ENCODE results near the gene NEUROG3. TPM values are rescaled to one million over a fixed set of nuclear protein-coding genes. Genes with fewer than 3 reads are reported as not detected.

NEUROG3 gene
- polyA plus RNA-seq, 2 of the 4 experiments (the other 2 are of a cell fraction): not detected

DNA sequence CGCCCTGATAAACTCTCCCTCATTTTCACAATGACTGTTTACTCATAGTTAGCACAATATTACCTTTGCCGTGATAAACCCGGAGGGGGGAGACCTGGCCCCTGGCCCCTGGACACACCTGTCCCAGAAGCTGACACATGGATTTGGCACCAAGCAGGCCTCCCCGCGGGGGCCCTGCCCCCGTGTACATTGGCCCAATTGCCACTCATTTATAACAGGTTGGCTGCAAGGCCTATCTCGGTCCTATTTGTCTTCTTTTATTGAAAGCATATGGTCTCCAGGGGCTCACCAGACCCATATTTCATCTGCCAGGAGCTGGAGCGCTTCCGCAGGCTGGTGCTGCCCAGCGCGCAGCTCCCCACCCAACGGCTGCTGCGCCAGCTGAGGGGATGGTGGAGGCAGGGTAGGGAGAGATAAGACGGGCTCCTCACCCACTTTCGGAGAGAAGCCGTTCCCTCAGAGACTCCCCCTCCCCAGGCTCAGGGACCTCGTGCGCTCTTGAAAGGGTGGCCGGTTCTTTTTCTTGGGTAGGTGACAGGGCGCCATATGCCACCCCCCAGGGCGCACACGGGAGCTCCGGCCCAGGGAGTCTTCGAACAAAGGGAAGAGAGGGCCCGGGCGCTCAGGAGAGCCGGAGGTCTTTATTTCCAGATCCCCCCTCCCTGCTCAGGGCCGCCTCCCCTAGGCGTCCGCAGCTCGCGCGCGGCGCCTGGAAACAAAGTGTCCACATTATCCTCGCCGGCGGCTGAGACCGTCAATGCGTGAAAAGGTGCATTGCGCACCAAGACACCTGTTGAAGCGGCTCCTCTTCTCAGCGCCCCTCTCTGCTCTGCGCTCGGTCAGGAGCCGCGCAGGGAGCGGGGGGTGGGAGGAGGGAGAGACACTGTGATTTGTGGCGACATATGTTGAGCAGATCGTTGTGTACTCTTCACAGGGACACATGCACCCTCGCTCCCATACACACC lies 4.3 kb upstream of the NEUROG3 start:
- no peak for FAIRE-seq
- ATAC-seq: no peak
- Histone ChIP-seq H3K9me3 (no peaks in the 10 kb centered on the region), H3K27ac (no peak overlapping the region), H3K4me3 (no peak overlapping the region), H3K4me2 (no peak overlapping the region), H3K4me1 (peaks cover 6% of the 10 kb centered on the region; the same call in 1 of the 3 replicates)
- 2% methylated on average over 26 of the region's 51 CpGs for WGBS (ENCODE audit: missing lambda C conversion rate)
- ChIA-PET CTCF (no interaction called here), POLR2A (no interaction called here)
- peak in 1 of 2 experiments; percentile 51 for DNase-seq (ENCODE audit: low read depth in 1 of 2, low spot score in 1 of 2)
- no peak for TF ChIP-seq RFX5 (IDR thresholded peaks at IDR 0.05)
- peak; percentile 94; the same call in 1 of the 2 replicates for TF ChIP-seq HDAC2 (IDR thresholded peaks at IDR 0.05)

DNA sequence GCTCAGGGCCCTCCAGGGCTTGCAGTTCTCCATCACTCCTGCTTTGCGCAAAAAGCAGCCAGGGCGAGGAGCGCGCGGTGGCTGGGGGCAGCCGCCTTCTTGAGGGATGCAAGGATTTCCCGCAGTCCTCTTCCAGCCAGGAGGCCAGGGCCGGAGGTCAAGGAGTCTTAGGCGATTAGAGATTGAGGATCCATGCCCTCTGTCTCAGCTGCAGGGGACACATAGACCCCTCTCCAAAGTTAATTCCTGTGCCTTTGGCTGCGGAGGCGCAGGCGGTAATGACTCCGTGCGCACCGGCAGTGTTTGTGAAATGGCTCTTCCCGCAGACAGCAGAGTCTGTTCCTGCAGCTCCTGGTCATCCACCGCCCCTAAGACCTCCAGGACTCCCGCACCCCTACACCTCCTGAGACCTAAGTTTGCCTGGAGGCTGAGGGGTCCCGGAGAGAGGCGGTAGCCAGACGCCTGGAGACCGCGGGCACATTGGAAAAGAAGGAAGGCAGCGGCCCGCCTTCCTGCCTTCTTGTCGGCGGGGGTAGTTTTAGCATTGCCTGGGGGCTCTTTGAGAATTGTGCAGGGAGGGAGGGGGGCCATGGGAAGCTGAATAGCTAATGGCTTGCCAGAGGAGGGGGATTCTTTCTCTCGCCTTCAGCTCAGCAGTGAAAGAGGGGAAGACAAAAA lies 3.3 kb upstream of the NEUROG3 start:
- Histone ChIP-seq H3K4me2 (no peak overlapping the region), H3K4me3 (no peak overlapping the region), H3K4me1 (peaks cover 6% of the 10 kb centered on the region; the same call in 1 of the 3 replicates), H3K9me3 (no peaks in the 10 kb centered on the region), H3K27ac (no peak overlapping the region)
- ATAC-seq: no peak
- ChIA-PET POLR2A (interaction anchor here (0.7 kb wide), 1 partner anchor 14 kb away, joined by 3 read pairs; no protein-coding TSS in a partner anchor), CTCF (interaction anchor here (1.1 to 3.7 kb wide), 3 partner anchors 8 to 64 kb away, joined by 3 to 15 read pairs (median 3); no protein-coding TSS in a partner anchor)
- FAIRE-seq: no peak
- TF ChIP-seq, protein P1, sequence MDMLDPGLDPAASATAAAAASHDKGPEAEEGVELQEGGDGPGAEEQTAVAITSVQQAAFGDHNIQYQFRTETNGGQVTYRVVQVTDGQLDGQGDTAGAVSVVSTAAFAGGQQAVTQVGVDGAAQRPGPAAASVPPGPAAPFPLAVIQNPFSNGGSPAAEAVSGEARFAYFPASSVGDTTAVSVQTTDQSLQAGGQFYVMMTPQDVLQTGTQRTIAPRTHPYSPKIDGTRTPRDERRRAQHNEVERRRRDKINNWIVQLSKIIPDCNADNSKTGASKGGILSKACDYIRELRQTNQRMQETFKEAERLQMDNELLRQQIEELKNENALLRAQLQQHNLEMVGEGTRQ (IDR thresholded peaks at IDR 0.05): no peak
- TF ChIP-seq ZSCAN20 (CRISPR knock-in tag; IDR thresholded peaks at IDR 0.05) (no peak), HDAC2 (IDR thresholded peaks at IDR 0.05) (peak; percentile 96; the same call in 1 of the 2 replicates), RCOR1 (IDR thresholded peaks at IDR 0.05; ENCODE audit: low read depth, low read length) (no peak)
- 3% methylated on average over 9 of the region's 28 CpGs for WGBS (ENCODE audit: missing lambda C conversion rate)
- peak in 1 of 2 experiments; percentile 49 for DNase-seq (ENCODE audit: low read depth in 1 of 2, low spot score in 1 of 2)

DNA sequence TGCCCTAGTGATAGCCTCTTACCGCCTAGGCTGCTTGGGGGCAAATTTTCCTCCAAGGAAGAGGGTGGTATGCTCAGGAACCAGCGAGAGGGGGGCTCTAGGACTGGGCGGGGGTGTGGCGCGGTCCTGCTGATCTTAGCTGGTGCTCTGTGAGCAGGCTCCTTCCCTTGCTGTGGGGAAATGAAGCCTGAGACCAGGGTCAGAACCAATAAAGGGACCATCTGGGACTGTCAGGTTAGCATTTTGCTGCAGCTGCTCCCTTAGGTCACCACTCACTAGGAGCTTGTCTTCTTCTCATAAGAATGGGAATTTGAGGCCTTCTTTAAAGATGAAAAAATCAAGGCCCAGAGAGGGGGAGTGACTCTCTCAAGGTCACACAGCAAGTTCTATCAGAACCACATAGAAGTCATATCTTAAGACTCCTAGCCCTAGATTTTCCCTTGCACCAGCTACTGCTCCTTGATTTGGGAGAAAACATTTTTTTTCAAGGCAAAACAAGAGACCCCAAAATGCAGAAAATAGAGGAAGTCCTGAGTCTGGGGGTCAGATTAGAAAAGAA lies 2.0 kb upstream of the NEUROG3 start:
- DNase-seq (ENCODE audit: low read depth in 1 of 2, low spot score in 1 of 2): no peak
- peak; percentile 53 for TF ChIP-seq ZFP36 (IDR thresholded peaks at IDR 0.05; ENCODE audit: borderline replicate concordance, partially characterized antibody)
- TF ChIP-seq SMC3 (IDR thresholded peaks at IDR 0.05): no peak
- Histone ChIP-seq H3K4me1 (peaks cover 6% of the 10 kb centered on the region; the same call in 1 of the 3 replicates), H3K4me2 (peak overlapping the region; percentile 56), H3K4me3 (peak overlapping the region; percentile 29; the same call in 1 of the 3 replicates), H3K27ac (no peak overlapping the region), H3K9me3 (no peaks in the 10 kb centered on the region)
- no peak for FAIRE-seq
- ATAC-seq: no peak
- POLR2A ChIA-PET: interaction anchor here (0.7 kb wide), 1 partner anchor 15 kb away, joined by 3 read pairs; no protein-coding TSS in a partner anchor
- CTCF ChIA-PET: interaction anchor here (0.8 to 3.7 kb wide), 5 partner anchors 9 to 65 kb away, joined by 3 to 15 read pairs (median 3); no protein-coding TSS in a partner anchor
- WGBS (ENCODE audit: missing lambda C conversion rate): 0% methylated on average over 1 of the region's 5 CpGs

DNA sequence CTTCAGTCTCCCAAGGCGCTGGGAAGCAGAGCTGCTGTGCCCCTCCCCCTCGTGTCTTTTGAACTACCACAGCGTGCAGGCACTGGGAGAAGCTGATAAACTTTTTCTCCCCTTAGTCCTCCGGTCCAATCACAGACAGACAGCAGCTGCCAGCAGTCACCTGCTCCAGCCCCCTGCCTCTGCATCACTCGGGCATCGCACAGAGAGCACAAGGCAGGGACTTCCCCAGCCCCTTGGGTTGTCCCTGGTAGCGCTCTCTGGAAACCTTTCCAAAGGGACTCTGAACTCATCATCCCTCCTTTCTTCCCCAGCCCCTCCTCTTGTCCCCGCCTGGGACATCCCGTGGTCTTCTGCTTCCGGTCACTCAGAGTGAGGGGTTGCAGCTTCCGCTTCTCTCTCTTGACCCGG lies 1.4 kb upstream of the NEUROG3 start:
- peak overlapping the region; percentile 56 for H3K4me2 ChIP-seq
- no peak overlapping the region for H3K27ac ChIP-seq
- POLR2A ChIA-PET: no interaction called here
- peak overlapping the region; percentile 29; the same call in 2 of the 3 replicates for H3K4me3 ChIP-seq
- DNase-seq (ENCODE audit: low read depth in 1 of 2, low spot score in 1 of 2) (no peak), ATAC-seq (peak; percentile 46 to 52; a peak in 5 of 6 replicates), FAIRE-seq (no peak)
- CTCF ChIA-PET: interaction anchor here (1.1 to 3.7 kb wide), 3 partner anchors 9 to 64 kb away, joined by 3 to 15 read pairs (median 3); no protein-coding TSS in a partner anchor
- no peak for TF ChIP-seq CBX2 (IDR thresholded peaks at IDR 0.05; ENCODE audit: borderline replicate concordance, low read depth)
- TF ChIP-seq SMC3 (IDR thresholded peaks at IDR 0.05): no peak
- no peak for TF ChIP-seq POLR2AphosphoS2 (conservative IDR thresholded peaks at IDR 0.05; ENCODE audit: low read length)
- no peak for TF ChIP-seq EP300 (IDR thresholded peaks at IDR 0.05)
- no peak for TF ChIP-seq CHD2 (IDR thresholded peaks at IDR 0.05; ENCODE audit: low read length, partially characterized antibody)
- TF ChIP-seq CEBPB (IDR thresholded peaks at IDR 0.05): no peak
- TF ChIP-seq RAD21 (conservative IDR thresholded peaks at IDR 0.05 in 1 of 2, IDR thresholded peaks at IDR 0.05 in 1 of 2): no peak
- TF ChIP-seq, protein P2, sequence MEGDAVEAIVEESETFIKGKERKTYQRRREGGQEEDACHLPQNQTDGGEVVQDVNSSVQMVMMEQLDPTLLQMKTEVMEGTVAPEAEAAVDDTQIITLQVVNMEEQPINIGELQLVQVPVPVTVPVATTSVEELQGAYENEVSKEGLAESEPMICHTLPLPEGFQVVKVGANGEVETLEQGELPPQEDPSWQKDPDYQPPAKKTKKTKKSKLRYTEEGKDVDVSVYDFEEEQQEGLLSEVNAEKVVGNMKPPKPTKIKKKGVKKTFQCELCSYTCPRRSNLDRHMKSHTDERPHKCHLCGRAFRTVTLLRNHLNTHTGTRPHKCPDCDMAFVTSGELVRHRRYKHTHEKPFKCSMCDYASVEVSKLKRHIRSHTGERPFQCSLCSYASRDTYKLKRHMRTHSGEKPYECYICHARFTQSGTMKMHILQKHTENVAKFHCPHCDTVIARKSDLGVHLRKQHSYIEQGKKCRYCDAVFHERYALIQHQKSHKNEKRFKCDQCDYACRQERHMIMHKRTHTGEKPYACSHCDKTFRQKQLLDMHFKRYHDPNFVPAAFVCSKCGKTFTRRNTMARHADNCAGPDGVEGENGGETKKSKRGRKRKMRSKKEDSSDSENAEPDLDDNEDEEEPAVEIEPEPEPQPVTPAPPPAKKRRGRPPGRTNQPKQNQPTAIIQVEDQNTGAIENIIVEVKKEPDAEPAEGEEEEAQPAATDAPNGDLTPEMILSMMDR (IDR thresholded peaks at IDR 0.05): no peak
- no peaks in the 10 kb centered on the region for H3K9me3 ChIP-seq
- peaks cover 6% of the 10 kb centered on the region; the same call in 1 of the 3 replicates for H3K4me1 ChIP-seq
- 6% methylated on average over 11 of the region's 12 CpGs for WGBS (ENCODE audit: missing lambda C conversion rate)
